Liver (tissue), 3 donors: ENCODE results near the gene DERL3.

Source experiments
- ATF3 ChIP-seq: IDR thresholded peaks from 2 replicates; pipeline ENCODE4 v1.6.1; 2016; ENCODE audit warnings: antibody characterized with exemption
- CTCF ChIP-seq: fragments of 150-350 bp; IDR thresholded peaks from 2 replicates; pipeline ENCODE4 v1.5.1; 2017; ENCODE audit warnings: improper control_type of control experiment, low read depth, low read length; ENCODE audit not compliant: missing input control
- EGR1 ChIP-seq, 2 donors: IDR thresholded peaks; 2 replicates each; pipeline ENCODE4 v1.6.1; 2016 to 2018; ENCODE audit warnings: antibody characterized with exemption in 2 of 2, low read depth in 2 of 2
- GABPA ChIP-seq, 2 donors: IDR thresholded peaks in 1 of 2; conservative IDR thresholded peaks in 1 of 2; 2 replicates each; pipeline ENCODE4 v1.6.1; 2016; ENCODE audit warnings: antibody characterized with exemption in 2 of 2, mild to moderate bottlenecking in 1 of 2, moderate library complexity in 1 of 2
- HNF4A ChIP-seq, 2 donors: conservative IDR thresholded peaks; 2 replicates each; pipeline ENCODE4 v1.6.1; 2016; ENCODE audit warnings: antibody characterized with exemption in 2 of 2, mild to moderate bottlenecking in 2 of 2
- RAD21 ChIP-seq, 2 donors: IDR thresholded peaks; 2 replicates each; pipeline ENCODE4 v1.6.1; 2016; ENCODE audit warnings: antibody characterized with exemption in 2 of 2, mild to moderate bottlenecking in 2 of 2
- REST ChIP-seq: IDR thresholded peaks from 2 replicates; pipeline ENCODE4 v1.6.1; 2016; ENCODE audit warnings: antibody characterized with exemption, mild to moderate bottlenecking
- SP1 ChIP-seq: IDR thresholded peaks from 2 replicates; pipeline ENCODE4 v1.6.1; 2018; ENCODE audit warnings: antibody characterized with exemption, mild to moderate bottlenecking
- YY1 ChIP-seq: IDR thresholded peaks from 2 replicates; pipeline ENCODE4 v1.6.1; 2016; ENCODE audit warnings: antibody characterized with exemption, mild to moderate bottlenecking
- donor health status: healthy.
- donor health status: healthy.

- no peak for TF ChIP-seq CTCF
- no peak for TF ChIP-seq ATF3
- TF ChIP-seq HNF4A (conservative IDR thresholded peaks at IDR 0.05), result no peak
- no peak for TF ChIP-seq RAD21 (IDR thresholded peaks at IDR 0.05)
- TF ChIP-seq EGR1 (IDR thresholded peaks at IDR 0.05; ENCODE audit: low read depth in 2 of 2), result no peak
- TF ChIP-seq REST, result no peak
- no peak for TF ChIP-seq YY1
- TF ChIP-seq SP1, result no peak
- TF ChIP-seq GABPA (IDR thresholded peaks at IDR 0.05 in 1 of 2, conservative IDR thresholded peaks at IDR 0.05 in 1 of 2), result no peak
Measured at GRCh38 chr22:23877566-23877965, 38.8 kb upstream of the DERL3 start.
